SIG-M5 treated with dmso at 0.1 percent for 504 hours (cell line): Measurements from ENCODE around the gene CLDN5.
"Not testable (repeated sequence)": the region's sequence is repeated elsewhere in the genome, so short reads cannot be mapped to it uniquely, and the experiment has no call there.

ENCODE experiments used
- DNase-seq: peaks from one replicate; lab custom pipeline; 2025; ENCODE audit not compliant: unreplicated experiment; lab: John Stamatoyannopoulos, UW

CLDN5 gene

GRCh38 chr22:19548964-19549363 is 24.8 kb upstream of the CLDN5 start:
- no peak for DNase-seq

GRCh38 chr22:19548427-19548826 is 24.2 kb upstream of the CLDN5 start:
- DNase-seq: not testable (repeated sequence)

- DNase-seq: no peak
These were observed 23.4 kb upstream of the CLDN5 start for GRCh38 chr22:19547620-19548019.

GRCh38 chr22:19546680-19547079 is 22.5 kb upstream of the CLDN5 start:
- peak; percentile 64 for DNase-seq

DNA sequence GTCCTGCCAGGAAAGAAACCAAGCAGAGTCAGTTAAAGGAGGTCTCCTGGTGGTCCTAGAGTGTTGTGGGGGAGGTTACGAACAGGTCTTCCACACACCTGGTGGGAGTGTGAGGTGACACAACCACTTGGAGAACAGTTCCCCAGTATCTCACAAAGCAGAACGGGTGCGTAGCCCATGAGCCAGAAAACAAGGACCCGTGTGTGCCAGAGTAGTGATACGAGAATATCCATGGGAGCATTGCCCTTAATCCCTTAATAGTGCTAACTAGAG is 21.7 kb upstream of the CLDN5 start:
- no peak for DNase-seq

DNA sequence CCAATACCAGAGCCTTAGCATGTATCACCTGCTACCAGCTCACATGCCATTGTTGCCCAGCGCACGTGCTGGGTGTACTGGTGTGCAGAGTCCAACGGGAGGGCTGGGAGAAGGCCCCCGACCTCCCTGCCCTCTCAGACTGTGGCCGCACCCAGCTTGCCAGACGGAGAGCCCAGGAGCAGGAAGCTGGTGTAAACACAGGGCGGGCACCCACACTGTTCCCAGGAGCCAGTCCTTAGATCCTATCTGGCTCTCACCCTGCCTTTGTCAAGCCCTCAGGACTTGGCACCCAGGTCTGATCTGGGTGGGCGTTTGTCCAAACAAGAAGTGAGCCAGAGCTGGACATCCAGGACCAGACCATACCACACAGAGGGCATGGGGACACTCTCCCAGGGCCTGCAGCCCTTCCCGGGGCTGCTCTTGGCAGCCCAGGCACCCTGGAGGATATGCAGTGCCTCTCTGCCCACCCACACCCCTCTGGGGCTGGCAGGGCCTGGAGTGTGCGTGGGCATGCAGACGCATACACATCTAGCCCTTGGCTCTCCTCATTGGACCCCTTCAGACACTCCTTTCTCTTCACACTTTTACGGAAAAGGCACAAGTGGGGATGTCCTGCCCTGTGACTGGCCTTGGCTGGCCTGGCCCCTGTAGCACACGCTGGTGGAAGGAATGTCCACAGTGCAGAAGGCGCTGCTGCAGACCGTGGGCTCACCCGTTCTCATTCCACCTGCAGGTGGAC is 19.9 kb upstream of the CLDN5 start:
- DNase-seq: no peak

DNA sequence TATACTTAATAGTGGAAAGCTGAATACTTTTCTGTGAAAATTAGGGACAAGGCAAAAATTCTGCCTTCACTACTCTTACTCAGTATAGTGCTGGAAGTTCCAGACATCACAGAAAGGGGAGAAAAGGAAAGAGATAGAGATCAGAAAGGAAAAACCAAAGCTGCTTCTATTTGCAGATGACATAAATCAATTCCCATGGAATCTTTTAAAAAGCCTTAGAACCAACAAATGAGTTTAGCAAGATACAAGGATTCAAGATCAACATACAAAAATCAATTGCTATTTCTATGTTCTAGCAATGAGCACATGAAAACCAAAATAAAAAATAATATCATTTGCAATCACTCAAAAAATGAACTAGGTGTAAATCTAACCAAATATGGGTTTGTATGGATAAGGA is 16.2 kb upstream of the CLDN5 start:
- DNase-seq: no peak

DNA sequence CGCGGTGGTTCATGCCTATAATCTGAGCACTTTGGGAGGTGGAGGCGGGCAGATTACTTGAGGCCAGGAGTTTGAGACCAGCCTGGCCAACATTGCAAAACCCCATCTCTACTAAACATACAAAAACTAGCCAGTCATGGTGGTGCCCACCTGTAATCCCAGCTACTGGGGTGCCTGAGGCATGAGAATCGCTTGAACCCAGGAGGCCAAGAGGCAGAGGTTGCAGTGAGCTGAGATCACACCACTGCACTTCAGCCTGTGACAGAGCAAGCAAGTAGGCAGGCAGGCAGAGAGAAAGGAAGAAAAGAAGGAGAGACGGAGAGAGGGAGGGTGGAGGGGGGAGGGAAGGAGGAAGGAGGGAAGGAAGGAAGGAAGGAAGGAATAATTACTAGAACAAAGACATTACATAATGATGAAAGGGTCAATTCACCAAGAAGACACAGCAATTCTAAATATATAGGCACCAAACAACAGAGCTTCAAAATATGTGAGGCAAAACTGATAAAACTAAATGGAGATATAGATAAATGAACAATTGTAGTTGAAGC is 13.8 kb upstream of the CLDN5 start:
- DNase-seq: no peak

DNA sequence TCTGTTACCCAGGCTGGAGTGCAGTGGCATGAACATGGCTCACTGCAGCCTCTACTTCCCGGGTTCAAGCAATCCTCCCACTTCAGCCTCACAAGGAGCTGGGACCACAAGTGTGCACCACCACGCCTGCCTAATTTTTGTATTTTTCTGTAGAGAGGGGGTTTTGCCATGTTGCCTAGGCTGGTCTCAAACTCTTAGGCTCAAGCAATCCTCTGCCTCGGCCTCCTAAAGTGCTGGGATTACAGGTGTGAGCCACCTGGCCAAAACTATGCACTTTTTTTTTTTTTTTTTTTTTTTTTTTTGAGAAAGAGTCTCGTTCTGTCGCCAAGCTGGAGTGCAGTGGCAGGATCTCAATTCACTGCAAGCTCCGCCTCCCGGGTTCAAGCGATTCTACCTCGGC is 12.4 kb upstream of the CLDN5 start:
- no peak for DNase-seq

- DNase-seq: no peak
These were observed 10.8 kb upstream of the CLDN5 start for GRCh38 chr22:19535001-19535400.

GRCh38 chr22:19533857-19534256 is 9.6 kb upstream of the CLDN5 start:
- DNase-seq: no peak

DNA sequence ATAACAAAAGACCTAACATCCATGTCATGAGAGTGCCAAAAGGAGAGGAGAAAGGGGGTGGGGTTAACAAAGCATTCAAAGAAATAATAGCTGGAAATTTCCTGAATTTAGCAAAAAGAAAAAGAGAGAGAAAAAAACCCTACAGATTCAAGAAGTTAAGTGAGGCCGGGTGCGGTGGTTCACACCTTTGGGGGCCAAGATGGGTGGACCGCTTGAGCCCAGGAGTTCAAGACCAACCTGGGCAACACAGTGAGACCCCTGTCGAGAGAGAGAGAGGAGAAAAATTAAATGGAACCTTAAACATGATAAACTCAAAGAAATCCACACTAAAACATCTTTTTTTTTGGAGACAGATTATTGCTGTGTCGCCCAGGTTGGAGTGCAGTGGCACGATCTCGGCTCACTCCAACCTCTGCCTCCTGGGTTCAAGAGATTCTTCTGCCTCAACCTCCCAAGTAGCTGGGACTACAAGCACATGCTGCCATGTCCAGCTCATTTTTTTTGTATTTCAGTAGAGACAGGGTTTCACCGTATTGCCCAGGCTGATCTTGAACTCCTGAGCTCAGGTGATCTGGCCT is 8.9 kb upstream of the CLDN5 start:
- no peak for DNase-seq

GRCh38 chr22:19531327-19531726 is 7.1 kb upstream of the CLDN5 start:
- not testable (repeated sequence) for DNase-seq

- no peak for DNase-seq
These were observed 6.5 kb upstream of the CLDN5 start for GRCh38 chr22:19530751-19531150.

- no peak for DNase-seq
These were observed 5.6 kb upstream of the CLDN5 start for GRCh38 chr22:19529811-19530210.

DNA sequence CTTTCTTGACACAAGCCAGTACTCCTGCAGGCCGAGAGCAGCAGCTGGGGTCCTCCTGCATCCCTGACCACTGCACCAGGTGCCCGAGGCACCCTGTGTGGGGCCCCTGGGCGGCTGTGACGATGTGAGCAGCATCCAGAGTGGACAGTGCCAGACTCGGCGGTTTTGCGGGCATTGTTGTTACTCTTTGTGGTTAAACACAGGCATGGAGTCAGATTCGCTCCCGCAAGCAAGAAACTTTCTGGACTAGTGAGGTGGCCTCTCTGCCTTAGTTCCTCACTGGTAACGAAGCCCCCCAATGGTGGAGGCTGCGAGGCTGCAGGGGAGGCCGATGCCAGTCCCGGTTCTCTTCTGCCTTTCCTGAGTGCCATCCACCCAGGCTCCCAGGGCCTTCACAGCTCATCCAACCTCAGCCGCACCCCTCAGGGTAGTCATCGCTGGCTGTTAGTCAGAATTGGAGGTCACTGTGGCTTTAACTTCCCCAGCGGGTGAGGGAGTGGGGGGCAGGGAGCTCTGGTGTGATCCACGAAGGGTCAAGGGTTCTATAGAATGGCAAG is 3.7 kb upstream of the CLDN5 start:
- DNase-seq: no peak

DNA sequence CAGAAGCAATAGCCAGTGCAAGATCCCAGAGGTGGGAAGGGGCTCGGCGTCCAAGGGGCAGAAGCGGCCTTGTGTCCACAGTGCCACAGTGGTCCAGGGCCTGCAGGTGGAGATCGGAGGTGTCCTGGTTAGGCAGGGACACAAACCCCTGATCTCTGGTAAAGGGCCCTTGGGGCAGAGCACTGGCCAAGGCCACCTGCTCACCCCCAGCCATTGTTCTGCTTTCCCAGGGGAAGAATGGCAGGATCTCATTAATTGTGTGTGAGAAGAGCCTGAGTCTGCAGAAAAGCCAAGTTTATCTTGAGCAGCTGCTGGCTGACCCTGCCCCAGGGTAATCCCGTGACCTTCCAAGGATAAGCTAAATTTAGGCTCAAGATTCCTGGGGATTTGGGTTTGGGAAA is 3.1 kb upstream of the CLDN5 start:
- no peak for DNase-seq

- no peak for DNase-seq
These were observed 2.5 kb upstream of the CLDN5 start for GRCh38 chr22:19526702-19527111.

- DNase-seq: no peak
These were observed 2.0 kb upstream of the CLDN5 start for GRCh38 chr22:19526076-19526701.

DNA sequence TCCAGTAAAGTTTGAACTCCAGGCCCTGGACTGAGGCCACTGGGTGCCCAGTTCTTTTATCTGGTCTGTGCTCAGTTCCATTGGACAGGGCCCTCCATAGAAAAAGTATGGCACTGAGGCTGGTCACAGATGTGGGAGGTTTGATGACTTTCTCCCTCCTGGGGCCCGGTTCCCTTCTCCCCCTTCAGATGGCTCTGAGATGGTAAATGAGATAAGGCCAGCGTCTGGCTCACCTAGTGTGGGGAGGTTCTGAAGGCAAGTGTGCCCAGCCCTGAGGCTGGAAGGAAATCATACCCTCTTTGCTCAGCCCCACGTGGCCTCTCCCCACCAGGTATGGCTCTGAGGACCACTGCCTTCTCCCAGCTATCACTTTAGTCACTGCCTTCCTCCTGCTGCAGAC is 1.5 kb upstream of the CLDN5 start:
- no peak for DNase-seq

- no peak for DNase-seq
These were observed 978 bp upstream of the CLDN5 start for GRCh38 chr22:19525116-19525660.
